RWPE1 (cell line): Measurements from ENCODE around the gene LRRC25.
A peak's percentile ranks its signal among the peaks of the same experiment; 100 is the strongest.

ENCODE experiments used
- CTCF ChIA-PET: fragments of 350-600 bp; sonication (Branson Sonifier 250); formaldehyde crosslinking; extraction: SDS; loops from one replicate; lab custom pipeline; 2021; lab: Yijun Ruan, JAX
- POLR2A ChIA-PET: fragments of 400-600 bp; formaldehyde crosslinking; extraction: SDS; loops from one replicate; lab custom pipeline; 2020; ENCODE audit warnings: antibody characterized with exemption; ENCODE audit not compliant: low non-redundant PET; lab: Yijun Ruan, JAX
- DNase-seq: peaks from one replicate; pipeline ENCODE4 v3.0.0; 2012; ENCODE audit warnings: low spot score
- H3K27ac ChIP-seq: fragments of 450-650 bp; 2 replicates; pipeline ENCODE4 v1.5.1; 2017
- CTCF ChIP-seq: fragments of 450-650 bp; conservative IDR thresholded peaks from 2 replicates; pipeline ENCODE4 v1.5.1; 2017; ENCODE audit warnings: low read depth, mild to moderate bottlenecking

The LRRC25 gene

GRCh38 chr19:18420930-18421329 lies 23.5 kb upstream of the LRRC25 start:
- POLR2A ChIA-PET, result interaction anchor here (0.6 kb wide), 1 partner anchor 147 kb away, joined by 3 read pairs; the partner anchor contains the start of gene IQCN
- DNase-seq, result no peak
- TF ChIP-seq CTCF, result no peak
- peak overlapping the region; percentile 86 for H3K27ac ChIP-seq
- CTCF ChIA-PET, result interaction anchor here (0.5 kb wide), 1 partner anchor 11 kb away, joined by 6 read pairs; no protein-coding TSS in a partner anchor

DNA sequence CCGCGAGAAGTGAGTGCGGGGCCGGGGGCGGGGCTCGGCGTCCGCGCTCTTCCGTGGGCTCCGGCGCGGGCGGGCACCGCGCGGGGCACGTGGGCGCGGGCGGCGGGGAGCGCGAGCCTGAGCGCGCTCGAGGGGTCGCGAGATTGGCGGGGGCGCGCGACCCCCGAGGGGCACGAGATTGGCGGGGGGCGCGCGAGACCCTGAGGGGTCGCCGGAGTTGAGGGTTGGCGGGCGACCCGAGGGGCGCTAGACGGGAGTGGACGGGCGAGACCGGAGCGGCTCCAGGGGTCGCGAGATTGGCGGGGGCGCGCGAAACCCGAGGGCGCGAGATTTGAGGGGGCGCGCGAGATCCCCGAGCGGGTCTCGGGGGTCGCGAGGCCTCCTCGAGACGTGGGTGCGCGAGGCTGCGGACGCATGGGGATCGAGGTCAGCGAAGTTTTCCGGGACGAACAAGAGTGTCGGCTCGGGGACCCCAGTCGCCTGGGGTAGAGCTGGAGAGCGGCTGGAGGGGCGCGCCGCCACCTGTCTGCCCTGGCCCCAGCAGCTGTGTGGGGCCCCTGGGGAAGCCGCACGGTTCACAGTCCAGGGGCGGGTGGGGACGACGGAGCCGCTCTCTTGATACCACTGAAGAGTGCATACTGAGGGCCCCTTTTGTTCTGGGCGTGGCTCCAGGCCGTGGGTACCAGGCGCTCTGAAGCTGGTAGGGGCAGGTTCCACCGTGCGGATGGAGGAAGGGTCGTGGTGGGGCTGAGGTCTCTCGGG lies 22.5 kb upstream of the LRRC25 start:
- no peak for DNase-seq
- ChIA-PET CTCF (interaction anchor here (0.6 to 1.8 kb wide), 8 partner anchors 15 to 198 kb away, joined by 3 to 6 read pairs (median 4); partner anchors contain the start of genes GDF15 and IQCN), POLR2A (interaction anchor here (1.1 kb wide), 1 partner anchor 34 kb away, joined by 3 read pairs; the partner anchor contains the start of gene GDF15)
- peak; percentile 45; the same call in 1 of the 2 replicates for TF ChIP-seq CTCF
- peak overlapping the region; percentile 86 for H3K27ac ChIP-seq

DNA sequence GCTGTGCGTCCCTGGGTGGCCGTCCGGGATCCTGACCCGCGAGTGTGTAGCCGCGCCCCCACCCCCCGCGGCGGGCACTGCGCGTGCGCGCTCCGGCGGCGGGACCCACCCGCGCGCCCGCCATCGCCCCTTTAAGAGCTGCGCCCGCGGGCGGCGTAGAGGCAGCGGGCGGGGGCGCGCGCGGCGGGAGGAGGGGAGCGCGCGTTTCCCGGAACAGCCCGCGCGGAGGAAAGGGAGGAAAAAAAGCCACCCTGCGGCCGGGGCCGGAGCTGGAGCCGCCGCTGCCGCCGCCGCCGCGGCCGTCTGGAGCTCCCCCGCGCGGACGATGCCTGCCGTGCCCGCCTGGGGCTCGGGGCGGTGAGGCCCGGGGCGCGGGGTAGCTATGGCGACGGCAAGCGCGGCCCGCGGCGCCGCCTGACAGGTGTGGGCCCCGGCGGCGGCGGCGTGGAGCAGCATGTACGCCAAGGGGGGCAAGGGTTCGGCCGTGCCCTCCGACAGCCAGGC lies 21.8 kb upstream of the LRRC25 start, which contains the start of gene SSBP4:
SSBP4 (plus strand) TSS at position 204 of the 504 bp plus-strand sequence; CDS start at position 455, 251 bp downstream.
- peak; percentile 76 for TF ChIP-seq CTCF
- peak within 1 kb of the TSS; percentile 86 for H3K27ac ChIP-seq
- ChIA-PET CTCF (interaction anchor here (0.6 to 1.8 kb wide), 9 partner anchors 15 to 197 kb away, joined by 3 to 6 read pairs (median 3); partner anchors contain the start of genes GDF15 and IQCN), POLR2A (interaction anchor here (1.1 kb wide), 1 partner anchor 34 kb away, joined by 3 read pairs; the partner anchor contains the start of gene GDF15)
- DNase-seq, result peak; percentile 89

DNA sequence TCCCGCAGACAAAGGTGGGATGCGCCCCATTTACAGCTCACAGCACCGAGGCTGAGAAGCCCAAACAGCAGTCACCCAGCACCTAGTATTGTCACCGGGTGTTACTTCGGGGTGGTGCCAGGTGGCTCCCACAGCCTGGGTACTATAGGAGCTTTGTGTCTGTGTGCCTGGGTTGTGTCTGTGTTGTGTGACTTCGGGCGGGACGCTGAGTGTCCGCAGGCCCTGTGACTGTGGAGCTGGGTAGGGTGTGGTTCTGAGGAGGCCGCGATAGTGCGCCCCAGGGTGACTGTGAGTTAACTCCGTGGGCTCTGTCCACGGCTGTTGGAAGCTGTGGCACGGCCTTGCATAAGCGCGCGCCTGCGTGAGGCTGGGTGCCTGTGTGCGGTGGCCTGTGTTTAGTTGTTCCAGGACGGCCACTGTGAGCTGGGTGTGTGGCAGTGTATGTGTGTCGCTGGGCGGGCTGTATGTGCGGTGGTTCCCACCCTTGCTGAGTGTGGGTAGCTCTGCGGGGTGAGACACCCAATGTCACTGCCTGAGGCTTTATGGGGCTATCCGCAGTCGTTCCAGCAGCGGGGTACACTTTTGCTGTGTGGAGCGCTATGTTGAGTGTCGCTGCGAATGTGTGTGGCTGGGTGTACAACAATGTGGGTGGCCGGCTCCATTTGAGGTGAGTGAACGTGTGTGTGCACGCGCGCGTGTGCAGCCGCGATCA lies 21.2 kb upstream of the LRRC25 start:
- POLR2A ChIA-PET, result interaction anchor here (0.6 to 1.1 kb wide), 2 partner anchors 33 to 138 kb away, joined by 3 to 6 read pairs; partner anchors contain the start of gene GDF15
- no peak for DNase-seq
- TF ChIP-seq CTCF, result no peak
- H3K27ac ChIP-seq, result peak overlapping the region; percentile 86
- CTCF ChIA-PET, result interaction anchor here (0.7 to 1.8 kb wide), 8 partner anchors 16 to 196 kb away, joined by 3 to 6 read pairs (median 4); partner anchors contain the start of genes GDF15 and IQCN

GRCh38 chr19:18418029-18418482 lies 20.6 kb upstream of the LRRC25 start:
- no peak for TF ChIP-seq CTCF
- POLR2A ChIA-PET, result interaction anchor here (0.5 to 0.6 kb wide), 2 partner anchors 88 to 139 kb away, joined by 5 to 6 read pairs; no protein-coding TSS in a partner anchor
- peak overlapping the region; percentile 86 for H3K27ac ChIP-seq
- no peak for DNase-seq
- CTCF ChIA-PET, result interaction anchor here (1.1 to 1.5 kb wide), 2 partner anchors 21 to 30 kb away, joined by 3 to 6 read pairs; no protein-coding TSS in a partner anchor
